GM06990 (cell line): ENCODE data around the gene SERPINH1.

Source experiments
- DNase-seq: peaks from one replicate; pipeline ENCODE4 v3.0.0-alpha.2; 2011; ENCODE audit not compliant: insufficient read length; ENCODE audit errors: extremely low read depth
- H3K27me3 ChIP-seq: replicated peaks from 2 replicates; pipeline ENCODE4 v1.6.0; 2011; ENCODE audit warnings: low read length; ENCODE audit not compliant: control insufficient read depth, insufficient read depth
- H3K36me3 ChIP-seq: 2 replicates; pipeline ENCODE4 v1.5.1; 2011; ENCODE audit warnings: low read length; ENCODE audit not compliant: control insufficient read depth, insufficient read depth
- H3K4me3 ChIP-seq: replicated peaks from 2 replicates; pipeline ENCODE4 v1.5.1; 2011; ENCODE audit warnings: low read depth, mild to moderate bottlenecking, control low read depth, low read length
- TF ChIP-seq, protein P1 (sequence below): IDR thresholded peaks from 2 replicates; pipeline ENCODE4 v1.5.1; 2011; ENCODE audit warnings: low read length, control low read depth, mild to moderate bottlenecking, inconsistent platforms; ENCODE audit not compliant: insufficient read depth, poor library complexity, severe bottlenecking

SERPINH1 gene

DNA sequence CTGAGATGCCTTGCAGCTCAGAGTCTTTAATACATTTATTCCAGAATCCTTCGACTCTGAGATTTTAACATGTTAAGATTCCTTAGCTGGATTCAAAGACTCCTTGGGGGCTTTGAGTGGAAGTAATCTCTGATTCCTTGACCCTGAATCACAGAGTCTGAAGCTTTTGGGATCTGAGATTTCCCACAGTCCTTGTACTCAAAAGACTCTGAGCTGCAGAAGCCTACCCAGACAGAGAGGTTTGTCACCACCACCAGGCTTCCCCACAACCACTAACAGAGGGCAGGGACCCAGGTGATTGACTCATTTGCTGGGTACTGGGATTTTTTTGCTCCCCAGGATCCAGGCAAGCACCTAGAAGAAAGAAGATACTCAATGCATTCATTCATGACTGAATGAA is 1.4 kb upstream of the SERPINH1 start:
- no peak for DNase-seq
- Histone ChIP-seq H3K27me3 (no peaks in the 10 kb centered on the region), H3K4me3 (no peak overlapping the region), H3K36me3 (no peaks in the 10 kb centered on the region; the same call in 1 of the 2 replicates)
- TF ChIP-seq, protein P1, sequence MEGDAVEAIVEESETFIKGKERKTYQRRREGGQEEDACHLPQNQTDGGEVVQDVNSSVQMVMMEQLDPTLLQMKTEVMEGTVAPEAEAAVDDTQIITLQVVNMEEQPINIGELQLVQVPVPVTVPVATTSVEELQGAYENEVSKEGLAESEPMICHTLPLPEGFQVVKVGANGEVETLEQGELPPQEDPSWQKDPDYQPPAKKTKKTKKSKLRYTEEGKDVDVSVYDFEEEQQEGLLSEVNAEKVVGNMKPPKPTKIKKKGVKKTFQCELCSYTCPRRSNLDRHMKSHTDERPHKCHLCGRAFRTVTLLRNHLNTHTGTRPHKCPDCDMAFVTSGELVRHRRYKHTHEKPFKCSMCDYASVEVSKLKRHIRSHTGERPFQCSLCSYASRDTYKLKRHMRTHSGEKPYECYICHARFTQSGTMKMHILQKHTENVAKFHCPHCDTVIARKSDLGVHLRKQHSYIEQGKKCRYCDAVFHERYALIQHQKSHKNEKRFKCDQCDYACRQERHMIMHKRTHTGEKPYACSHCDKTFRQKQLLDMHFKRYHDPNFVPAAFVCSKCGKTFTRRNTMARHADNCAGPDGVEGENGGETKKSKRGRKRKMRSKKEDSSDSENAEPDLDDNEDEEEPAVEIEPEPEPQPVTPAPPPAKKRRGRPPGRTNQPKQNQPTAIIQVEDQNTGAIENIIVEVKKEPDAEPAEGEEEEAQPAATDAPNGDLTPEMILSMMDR: no peak

DNA sequence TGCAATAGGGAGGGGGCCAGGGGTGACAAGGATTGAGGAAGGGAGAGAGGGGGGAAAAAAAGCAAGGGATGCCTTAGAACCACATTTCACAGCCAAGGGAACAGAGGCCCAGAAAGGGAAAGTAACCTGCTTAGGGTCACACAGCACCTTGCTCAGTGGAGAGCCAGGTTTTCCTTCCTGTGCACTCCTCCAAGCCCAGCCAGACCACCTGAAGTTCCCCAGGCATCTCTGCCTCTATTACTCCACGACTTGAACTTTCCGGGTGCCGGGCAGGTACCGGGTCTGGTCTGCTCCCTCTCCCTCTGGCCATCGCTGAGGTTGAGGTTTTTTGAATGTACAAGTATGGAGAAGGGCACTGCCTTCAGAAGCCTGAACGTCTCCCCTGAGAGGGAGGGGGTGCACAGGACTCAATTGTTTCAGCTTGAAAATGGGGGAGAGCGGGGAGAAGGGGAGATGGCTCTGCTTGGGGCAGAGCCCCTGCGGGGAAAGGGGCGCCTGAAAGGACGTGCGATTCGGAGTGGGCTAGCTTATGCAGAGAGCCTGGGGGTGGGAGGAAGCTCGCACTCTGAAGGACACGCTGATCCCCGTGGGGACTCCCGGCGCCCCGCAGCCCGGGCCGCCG is 516 bp upstream of the SERPINH1 start:
- H3K36me3 ChIP-seq: no peaks in the 10 kb centered on the region; the same call in 1 of the 2 replicates
- DNase-seq: peak; percentile 62
- TF ChIP-seq, protein P1: no peak
- H3K27me3 ChIP-seq: no peaks in the 10 kb centered on the region
- H3K4me3 ChIP-seq: peak overlapping the region; percentile 81

DNA sequence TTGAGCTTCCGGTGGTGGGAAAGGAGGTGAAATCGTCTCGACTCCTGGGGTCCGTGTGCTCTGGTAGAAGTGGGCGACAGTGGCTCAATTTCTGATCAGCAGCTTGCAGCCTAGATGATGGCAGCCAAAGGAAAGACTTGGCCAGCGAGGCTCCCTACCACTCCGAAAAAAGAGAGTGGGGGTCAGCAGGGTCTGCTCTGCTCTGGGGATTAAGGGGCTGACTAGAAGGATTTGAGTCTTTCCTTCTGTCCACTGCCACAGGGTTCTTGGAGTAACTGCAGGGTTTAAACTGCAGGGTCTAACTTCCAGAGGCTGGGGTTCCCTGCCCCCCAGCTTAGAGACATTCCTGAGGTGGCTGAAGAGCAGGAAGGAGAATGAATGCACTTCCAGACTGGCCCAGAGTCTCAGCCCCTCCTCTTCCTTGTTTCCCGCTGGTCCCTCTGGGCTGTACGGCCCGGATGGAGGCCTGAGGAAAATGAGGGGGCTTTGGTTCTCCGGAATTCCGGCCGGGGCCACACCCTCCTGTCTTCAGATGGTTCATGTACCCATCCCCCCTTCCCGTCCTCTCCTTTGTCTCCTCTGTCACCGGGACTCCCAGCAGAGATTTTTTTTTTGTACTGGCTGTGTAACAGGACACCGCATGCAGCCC is 907 bp downstream of the SERPINH1 start:
- H3K36me3 ChIP-seq: no peaks in the 10 kb centered on the region; the same call in 1 of the 2 replicates
- peak overlapping the region; percentile 81 for H3K4me3 ChIP-seq
- DNase-seq: no peak
- no peaks in the 10 kb centered on the region for H3K27me3 ChIP-seq
- TF ChIP-seq, protein P1: no peak

DNA sequence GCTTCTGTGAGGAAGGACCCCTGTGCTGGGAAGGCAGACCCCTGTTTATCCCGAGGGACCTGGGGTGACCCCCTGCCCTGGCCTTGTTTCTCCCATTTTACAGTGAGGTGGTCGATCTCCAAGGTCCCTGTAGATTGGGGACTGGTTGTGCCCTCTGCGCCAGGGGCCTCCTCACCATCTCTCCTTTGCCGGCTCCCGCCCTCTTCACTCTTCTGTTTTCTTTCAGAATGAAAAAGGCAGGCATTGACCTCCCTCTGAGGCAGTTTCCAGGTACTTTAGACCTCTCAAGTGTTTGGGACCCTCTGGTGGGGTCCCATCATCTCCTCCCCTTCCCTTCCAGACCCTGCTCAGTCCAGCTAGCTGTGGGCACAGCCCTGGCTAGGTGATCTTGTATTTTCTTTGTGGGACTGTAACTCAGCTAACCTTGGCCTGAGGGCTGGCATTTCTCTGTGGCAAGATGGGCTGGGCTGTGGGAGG is 1.5 kb downstream of the SERPINH1 start:
- H3K36me3 ChIP-seq: no peaks in the 10 kb centered on the region; the same call in 1 of the 2 replicates
- H3K4me3 ChIP-seq: peak overlapping the region; percentile 81
- DNase-seq: no peak

DNA sequence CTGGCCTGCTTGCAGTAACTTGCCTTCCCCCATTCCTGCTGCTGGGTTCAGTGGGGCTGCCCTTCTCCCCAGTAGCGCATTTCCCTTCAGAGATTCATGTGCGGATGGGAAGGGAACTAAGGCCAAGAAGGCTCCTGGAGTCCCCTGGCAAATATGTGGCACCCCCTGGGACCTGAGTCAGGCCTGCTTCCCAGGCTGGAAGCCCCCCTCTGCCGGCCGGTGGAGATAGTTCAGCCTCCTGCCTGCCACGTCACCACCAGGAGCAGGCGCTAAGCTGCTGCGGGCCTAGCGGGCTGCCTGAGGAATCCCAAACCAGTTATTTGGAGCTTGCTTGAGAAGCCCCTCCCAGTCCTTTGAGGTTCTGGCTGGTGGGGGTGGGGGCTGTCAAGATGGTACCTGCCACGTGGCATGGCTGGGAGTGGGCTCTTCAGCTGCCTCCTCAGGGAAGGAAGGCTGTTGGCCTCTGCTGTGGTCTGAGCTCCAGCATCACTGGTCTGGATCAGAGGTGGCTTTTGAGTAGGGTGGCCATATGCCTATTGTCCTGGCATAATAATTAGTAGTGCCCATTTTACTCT is 2.0 kb downstream of the SERPINH1 start:
- Histone ChIP-seq H3K27me3 (no peaks in the 10 kb centered on the region), H3K4me3 (no peak overlapping the region), H3K36me3 (peaks cover 3% of the 10 kb centered on the region)
- TF ChIP-seq, protein P1: no peak
- no peak for DNase-seq

More for the DNA sequence above, 1.5 kb downstream of the SERPINH1 start:
- TF ChIP-seq, protein P1: no peak
- no peaks in the 10 kb centered on the region for H3K27me3 ChIP-seq
